Measurements from ENCODE around the gene EGR1.
A peak's percentile ranks its signal among the peaks of the same experiment; 100 is the strongest.

The EGR1 gene

DNA sequence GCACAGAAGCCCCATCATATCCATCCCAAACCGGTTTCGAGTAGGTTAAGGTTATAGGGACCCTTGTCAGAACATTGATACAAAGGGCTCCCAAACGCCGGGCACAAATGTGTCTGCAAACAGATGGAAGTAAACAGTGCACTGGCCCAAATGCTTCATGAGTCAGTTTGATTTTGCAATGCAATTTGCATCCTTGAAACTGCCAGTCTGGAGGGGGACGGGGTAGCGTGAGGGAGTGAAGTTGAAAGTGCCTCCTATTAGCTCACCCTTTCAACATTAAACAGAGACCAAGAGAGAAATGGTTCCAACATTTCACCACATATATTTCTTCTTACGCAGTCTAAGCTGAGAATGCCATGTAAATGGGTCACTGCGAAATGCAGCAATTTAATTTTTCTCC, 42.2 kb downstream of the EGR1 start:
- peak; percentile 62 for DNase-seq (ENCODE audit: low read depth)

DNA sequence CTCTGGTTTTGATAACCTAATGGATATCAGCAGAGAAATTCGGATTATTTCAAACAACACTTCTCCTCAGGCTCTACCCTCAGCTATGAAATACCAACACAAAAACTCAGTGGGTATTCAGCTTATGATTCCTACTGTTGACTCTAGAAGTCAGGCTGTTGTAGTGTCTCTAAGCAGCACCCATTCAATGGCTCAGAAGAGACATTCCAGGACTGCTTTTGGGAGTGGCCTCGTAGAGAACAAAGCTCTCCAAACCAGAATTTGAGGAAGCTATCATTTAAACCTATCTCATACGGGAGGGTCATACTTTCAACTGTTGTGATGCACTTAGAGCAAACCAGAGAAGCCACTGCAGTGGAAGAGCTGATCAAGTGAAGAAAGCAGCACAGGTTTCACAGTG, 43.7 kb downstream of the EGR1 start:
- DNase-seq (ENCODE audit: low read depth): no peak

DNA sequence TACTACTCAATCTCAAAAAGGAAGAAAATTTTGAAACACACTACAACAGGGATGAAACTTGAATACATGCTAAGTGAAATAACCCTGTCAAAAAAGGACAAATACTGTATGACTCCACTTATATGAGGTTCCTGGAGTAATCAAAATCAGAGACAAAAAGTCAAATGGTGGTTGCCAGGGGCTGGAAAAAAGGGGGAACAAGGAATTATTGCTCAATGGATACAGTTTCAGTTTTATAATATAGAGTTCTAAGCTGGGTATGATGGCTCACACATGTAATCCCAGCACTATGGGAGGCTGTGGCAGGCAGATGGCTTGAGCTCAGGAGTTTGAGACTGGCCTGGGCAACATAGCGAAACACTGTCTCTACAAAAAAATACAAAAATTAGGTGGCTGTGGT, 48.7 kb downstream of the EGR1 start:
- DNase-seq (ENCODE audit: low read depth): no peak

DNA sequence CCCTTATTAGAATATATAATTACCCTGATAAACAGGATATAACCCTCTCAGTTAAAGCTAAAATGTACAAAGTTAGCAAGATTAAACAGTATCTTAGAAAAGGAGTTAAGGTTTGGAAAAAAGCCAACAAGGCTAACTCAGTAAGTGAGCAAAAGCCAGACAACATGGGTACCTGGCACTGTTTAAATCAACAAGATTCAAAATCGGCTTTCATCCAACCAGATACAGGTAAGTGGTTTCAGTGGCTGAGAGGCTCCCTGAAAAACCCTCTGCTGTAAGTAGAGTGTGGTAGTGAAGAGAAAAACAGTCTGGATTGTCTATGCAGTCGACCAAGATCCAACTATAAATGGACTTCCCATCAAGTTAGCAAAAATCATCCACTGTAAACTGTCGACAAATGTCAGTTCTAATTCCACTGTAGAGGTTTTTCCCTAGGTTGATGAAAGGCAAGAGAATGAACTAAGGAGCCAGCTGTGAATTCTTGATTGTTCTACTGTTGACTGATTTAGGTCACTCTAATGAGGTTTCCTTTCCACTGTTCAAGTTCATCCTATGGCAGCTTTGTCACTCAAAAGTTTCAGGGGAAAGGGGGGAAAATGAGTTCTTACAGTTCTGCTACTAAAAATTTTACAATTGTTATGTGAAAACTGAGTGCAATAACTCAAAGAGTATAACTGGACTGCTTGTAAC, 50.4 kb downstream of the EGR1 start:
- no peak for DNase-seq (ENCODE audit: low read depth)

DNA sequence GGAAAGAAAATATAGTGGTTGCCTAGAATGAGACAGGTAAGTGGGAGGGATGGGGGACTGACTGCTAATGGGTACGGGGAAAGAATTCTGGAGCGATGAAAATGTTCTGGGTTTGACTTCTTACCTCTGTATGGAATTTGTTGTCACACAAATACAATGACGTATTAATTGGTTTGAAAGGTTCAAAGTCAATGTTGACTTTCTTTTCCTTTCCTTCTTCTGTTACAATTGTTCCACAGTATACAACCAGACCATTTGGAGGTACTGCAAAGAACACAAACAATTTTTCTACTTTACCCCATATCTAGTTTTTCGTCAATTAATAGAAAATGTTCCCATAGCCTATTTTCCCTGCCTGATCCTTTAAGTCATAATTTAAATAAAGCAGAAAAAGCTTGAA, 52.2 kb downstream of the EGR1 start:
- DNase-seq (ENCODE audit: low read depth): no peak

All from ELR (cell line).